Upper lobe of left lung (tissue), 6 donors: ENCODE results near the gene GRIK4. TPM values are rescaled to one million over a fixed set of nuclear protein-coding genes. Genes with fewer than 3 reads are reported as not detected.

Experiments used
- ATAC-seq, 2 donors: fragments of 200-7000 bp; cut with Tn5 transposase; one replicate each; pipeline ENCODE4 v1.9.1; 2022; ENCODE audit warnings: mild to moderate bottlenecking in 2 of 2, moderate library complexity in 2 of 2; ENCODE audit not compliant: low FRiP score in 2 of 2
- DNase-seq, 2 donors: peaks; one replicate each; pipeline ENCODE4 v3.0.0-alpha.2; 2019 to 2020
- H3K27ac ChIP-seq, 4 donors: fragments of 200-600 bp; sonication (generic); one replicate each; pipeline ENCODE4 v1.5.1; 2016 to 2019
- H3K27me3 ChIP-seq, 4 donors: fragments of 200-600 bp; sonication (generic); one replicate each; pipeline ENCODE4 v1.5.1; 2017 to 2019
- H3K36me3 ChIP-seq, 4 donors: fragments of 200-600 bp; sonication (generic); one replicate each; pipeline ENCODE4 v1.5.1; 2016 to 2019
- H3K4me1 ChIP-seq, 4 donors: fragments of 200-600 bp; sonication (generic); one replicate each; pipeline ENCODE4 v1.5.1; 2018 to 2019
- H3K4me3 ChIP-seq, 4 donors: fragments of 200-600 bp; sonication (generic); one replicate each; pipeline ENCODE4 v1.5.1; 2017 to 2019; ENCODE audit warnings: mild to moderate bottlenecking in 2 of 4, moderate library complexity in 1 of 4
- H3K9me3 ChIP-seq, 4 donors: fragments of 200-600 bp; sonication (generic); one replicate each; pipeline ENCODE4 v1.5.1; 2018 to 2019
- CTCF ChIP-seq, 6 experiments: fragments of 450-650 bp in 4 of 6; fragments of 200-600 bp in 2 of 6; sonication (generic) in 2 of 6; IDR thresholded peaks; one replicate each; pipeline ENCODE4 v1.5.1; 2016 to 2019; ENCODE audit warnings: antibody characterized with exemption in 6 of 6
- EP300 ChIP-seq, 4 donors: sonication (generic); formaldehyde crosslinking; IDR thresholded peaks; one replicate each; pipeline ENCODE4 v1.5.1; 2017; ENCODE audit warnings: antibody characterized with exemption in 4 of 4, control low read depth in 2 of 4
- POLR2A ChIP-seq, 4 donors: fragments of 450-650 bp; IDR thresholded peaks; one replicate each; pipeline ENCODE4 v1.5.1; 2016 to 2017; ENCODE audit warnings: antibody characterized with exemption in 4 of 4, mild to moderate bottlenecking in 2 of 4
- POLR2AphosphoS5 ChIP-seq, 2 donors: sonication (generic); formaldehyde crosslinking; IDR thresholded peaks; one replicate each; pipeline ENCODE4 v1.5.1; 2017; ENCODE audit warnings: antibody characterized with exemption in 2 of 2
- WGBS, 2 donors: methylation state at CpG; one replicate each; pipeline ENCODE4 v1.1.5; 2017 to 2018; 5-methylcytosine and 5-hydroxymethylcytosine counted together
- total RNA-seq, 6 donors: library from RNA; depleted of rRNA in 4 of 6; stranded (reverse); fragments of >200 nt in 4 of 6; gene quantifications; one replicate each; pipeline versions ENCODE4 v1.1.0 to v1.2.1, GENCODE V29; 2016 to 2021
- donor health status: DM: no; HTN: no; CAD: no; lungs with moderate emphysema.
- donor health status: DM: no; HTN: yes; CAD: no; lungs with severe emphysema.

GRIK4 gene
- total RNA-seq, 6 donors from 2014 or later = 0.30 to 8.4 (median 0.78) TPM

- TF ChIP-seq CTCF (IDR thresholded peaks at IDR 0.05) (no peak), EP300 (IDR thresholded peaks at IDR 0.05) (no peak), POLR2A (IDR thresholded peaks at IDR 0.05) (no peak), POLR2AphosphoS5 (IDR thresholded peaks at IDR 0.05) (no peak)
- DNase-seq = no peak
- WGBS, 2 donors = 63% methylated on average over 5 of the region's 5 CpGs
Measured at GRCh38 chr11:120909676-120910416, 398.3 kb downstream of the GRIK4 start.

GRCh38 chr11:120911943-120912342, 400.4 kb downstream of the GRIK4 start:
- Histone ChIP-seq H3K4me1 (no peaks in the 10 kb centered on the region), H3K9me3 (no peaks in the 10 kb centered on the region), H3K36me3 (no peaks in the 10 kb centered on the region), H3K4me3 (no peak overlapping the region), H3K27me3 (no peaks in the 10 kb centered on the region), H3K27ac (no peak overlapping the region)
- no peak for ATAC-seq
- 79% methylated on average over 3 of the region's 3 CpGs for WGBS, 2 donors
- DNase-seq = no peak
- TF ChIP-seq POLR2AphosphoS5 (IDR thresholded peaks at IDR 0.05) (no peak), EP300 (IDR thresholded peaks at IDR 0.05) (no peak), POLR2A (IDR thresholded peaks at IDR 0.05) (no peak), CTCF (IDR thresholded peaks at IDR 0.05) (no peak)

More at GRCh38 chr11:120909676-120910416, 398.3 kb downstream of the GRIK4 start:
- H3K27ac ChIP-seq = no peak overlapping the region
- H3K36me3 ChIP-seq = no peaks in the 10 kb centered on the region
- no peaks in the 10 kb centered on the region for H3K27me3 ChIP-seq
- H3K4me1 ChIP-seq = no peaks in the 10 kb centered on the region
- no peaks in the 10 kb centered on the region for H3K9me3 ChIP-seq
- no peak overlapping the region for H3K4me3 ChIP-seq
- no peak for ATAC-seq

- Histone ChIP-seq H3K9me3 (no peaks in the 10 kb centered on the region), H3K4me1 (no peaks in the 10 kb centered on the region), H3K36me3 (no peaks in the 10 kb centered on the region), H3K27ac (no peak overlapping the region), H3K4me3 (no peak overlapping the region), H3K27me3 (no peaks in the 10 kb centered on the region)
- no peak for ATAC-seq
- 52 to 53% methylated on average over 5 of the region's 5 CpGs for WGBS, 2 donors
- TF ChIP-seq EP300 (IDR thresholded peaks at IDR 0.05) (no peak), POLR2AphosphoS5 (IDR thresholded peaks at IDR 0.05) (no peak), POLR2A (IDR thresholded peaks at IDR 0.05) (no peak)
- no peak for DNase-seq
Measured at GRCh38 chr11:120912504-120912903, 401.0 kb downstream of the GRIK4 start.

DNA sequence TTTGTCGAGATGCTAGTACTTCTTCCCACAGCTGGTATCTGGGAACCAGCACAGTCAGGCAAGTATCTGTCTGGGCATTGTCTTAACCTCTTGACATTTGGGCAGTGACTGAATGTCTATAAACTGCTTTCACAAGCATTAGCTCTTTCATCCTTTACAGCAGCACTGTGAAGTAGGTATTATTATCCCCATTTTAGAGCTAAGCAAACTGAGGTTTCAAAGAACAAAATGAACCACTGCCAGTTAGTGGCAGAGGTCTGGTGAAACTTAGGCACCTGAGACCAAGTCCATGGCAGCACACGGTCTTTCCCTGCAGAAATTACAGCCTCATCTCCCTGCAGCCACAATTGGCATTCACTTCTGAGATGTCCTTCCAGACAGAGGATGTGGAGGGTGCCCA, 401.4 kb downstream of the GRIK4 start:
- Histone ChIP-seq H3K27ac (no peak overlapping the region), H3K27me3 (no peaks in the 10 kb centered on the region), H3K4me3 (no peak overlapping the region), H3K9me3 (no peaks in the 10 kb centered on the region), H3K36me3 (no peaks in the 10 kb centered on the region), H3K4me1 (no peaks in the 10 kb centered on the region)
- TF ChIP-seq POLR2AphosphoS5 (IDR thresholded peaks at IDR 0.05) (no peak), POLR2A (IDR thresholded peaks at IDR 0.05) (no peak), CTCF (IDR thresholded peaks at IDR 0.05) (no peak), EP300 (IDR thresholded peaks at IDR 0.05) (no peak)
- WGBS, 2 donors = 85 to 86% methylated on average over 2 of the region's 2 CpGs
- ATAC-seq (no peak), DNase-seq (no peak)

DNA sequence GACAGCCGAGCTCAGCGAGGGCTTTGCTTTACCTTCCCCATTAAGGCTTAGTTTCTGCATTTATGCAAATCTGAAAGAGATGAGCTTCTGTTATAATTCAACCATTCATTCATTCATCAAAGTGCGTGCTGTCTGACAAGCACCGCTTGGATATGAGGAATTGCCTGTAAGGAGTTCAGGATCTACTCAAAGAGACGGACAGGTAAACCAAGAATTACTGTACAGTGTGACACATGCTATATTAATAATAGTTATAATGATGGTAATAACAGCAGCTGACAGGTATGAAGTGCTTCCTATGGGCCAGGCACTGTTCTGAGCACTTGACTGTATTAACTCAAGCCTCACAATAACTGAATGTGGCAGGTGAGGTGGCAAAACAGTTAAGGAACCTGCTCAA, 402.5 kb downstream of the GRIK4 start:
- Histone ChIP-seq H3K9me3 (no peaks in the 10 kb centered on the region), H3K27ac (no peak overlapping the region), H3K36me3 (no peaks in the 10 kb centered on the region), H3K4me3 (no peak overlapping the region), H3K27me3 (no peaks in the 10 kb centered on the region), H3K4me1 (no peaks in the 10 kb centered on the region)
- ATAC-seq = no peak
- TF ChIP-seq CTCF (IDR thresholded peaks at IDR 0.05) = no peak
- TF ChIP-seq EP300 (IDR thresholded peaks at IDR 0.05) = no peak
- TF ChIP-seq POLR2AphosphoS5 (IDR thresholded peaks at IDR 0.05) = no peak
- TF ChIP-seq POLR2A (IDR thresholded peaks at IDR 0.05) = no peak
- no peak for DNase-seq
- 78 to 91% methylated on average over 5 of the region's 5 CpGs for WGBS, 2 donors
